Upper lobe of left lung (tissue), 4 donors: ENCODE results near the gene SRD5A1.

Experiments used
- POLR2A ChIP-seq, 4 donors: fragments of 450-650 bp; IDR thresholded peaks; one replicate each; pipeline ENCODE4 v1.5.1; 2016 to 2017; ENCODE audit warnings: antibody characterized with exemption in 4 of 4, mild to moderate bottlenecking in 2 of 4
- TF ChIP-seq, protein P1 (sequence below), 6 experiments: fragments of 450-650 bp in 4 of 6; fragments of 200-600 bp in 2 of 6; sonication (generic) in 2 of 6; IDR thresholded peaks; one replicate each; pipeline ENCODE4 v1.5.1; 2016 to 2019; ENCODE audit warnings: antibody characterized with exemption in 6 of 6

DNA sequence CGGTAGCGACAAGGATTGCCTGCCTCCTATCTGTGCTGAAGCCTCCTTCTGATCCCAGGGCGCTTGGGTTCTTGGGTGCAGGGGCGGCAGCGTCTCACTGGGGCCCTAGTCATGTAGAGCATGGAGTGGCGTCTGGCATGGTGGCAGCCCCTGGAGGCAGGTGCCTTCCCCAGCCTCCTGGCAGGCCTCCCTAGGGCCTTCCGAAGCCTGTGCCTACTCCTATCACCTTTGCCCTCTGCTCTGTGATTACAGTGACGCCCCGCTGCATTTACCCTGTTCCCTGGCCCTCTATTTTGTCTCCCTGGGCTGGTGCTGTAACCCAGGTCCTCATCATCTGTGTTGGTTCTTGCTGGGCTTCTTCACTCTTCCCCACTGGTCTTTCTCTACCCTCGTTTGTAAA is 3.8 kb downstream of the SRD5A1 start:
- no peak for TF ChIP-seq POLR2A (IDR thresholded peaks at IDR 0.05)
- TF ChIP-seq, protein P1, sequence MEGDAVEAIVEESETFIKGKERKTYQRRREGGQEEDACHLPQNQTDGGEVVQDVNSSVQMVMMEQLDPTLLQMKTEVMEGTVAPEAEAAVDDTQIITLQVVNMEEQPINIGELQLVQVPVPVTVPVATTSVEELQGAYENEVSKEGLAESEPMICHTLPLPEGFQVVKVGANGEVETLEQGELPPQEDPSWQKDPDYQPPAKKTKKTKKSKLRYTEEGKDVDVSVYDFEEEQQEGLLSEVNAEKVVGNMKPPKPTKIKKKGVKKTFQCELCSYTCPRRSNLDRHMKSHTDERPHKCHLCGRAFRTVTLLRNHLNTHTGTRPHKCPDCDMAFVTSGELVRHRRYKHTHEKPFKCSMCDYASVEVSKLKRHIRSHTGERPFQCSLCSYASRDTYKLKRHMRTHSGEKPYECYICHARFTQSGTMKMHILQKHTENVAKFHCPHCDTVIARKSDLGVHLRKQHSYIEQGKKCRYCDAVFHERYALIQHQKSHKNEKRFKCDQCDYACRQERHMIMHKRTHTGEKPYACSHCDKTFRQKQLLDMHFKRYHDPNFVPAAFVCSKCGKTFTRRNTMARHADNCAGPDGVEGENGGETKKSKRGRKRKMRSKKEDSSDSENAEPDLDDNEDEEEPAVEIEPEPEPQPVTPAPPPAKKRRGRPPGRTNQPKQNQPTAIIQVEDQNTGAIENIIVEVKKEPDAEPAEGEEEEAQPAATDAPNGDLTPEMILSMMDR (IDR thresholded peaks at IDR 0.05): no peak
